LHCN-M2 (cell line): ENCODE data around the gene RMC1. TPM values are rescaled to one million over a fixed set of nuclear protein-coding genes. Genes with fewer than 3 reads are reported as not detected.
A peak's percentile ranks its signal among the peaks of the same experiment; 100 is the strongest.

Source experiments
- DNase-seq: peaks from one replicate; pipeline ENCODE4 v3.0.0-alpha.2; 2012; ENCODE audit warnings: low read depth
- polyA plus RNA-seq: library from polyadenylated mRNA; unstranded; fragments of >200 nt; gene quantifications from one replicate; pipeline ENCODE4 v1.2.1, GENCODE V29; 2012; ENCODE audit warnings: missing spikeins
- total RNA-seq: library from RNA; depleted of rRNA; stranded (reverse); fragments of >200 nt; gene quantifications from 2 replicates; pipeline ENCODE4 v1.2.3, GENCODE V29; 2014; rRNA removed

RMC1 gene
- total RNA-seq: 24.5 and 27.4 TPM in 2 replicates
- 16.1 TPM for polyA plus RNA-seq

DNA sequence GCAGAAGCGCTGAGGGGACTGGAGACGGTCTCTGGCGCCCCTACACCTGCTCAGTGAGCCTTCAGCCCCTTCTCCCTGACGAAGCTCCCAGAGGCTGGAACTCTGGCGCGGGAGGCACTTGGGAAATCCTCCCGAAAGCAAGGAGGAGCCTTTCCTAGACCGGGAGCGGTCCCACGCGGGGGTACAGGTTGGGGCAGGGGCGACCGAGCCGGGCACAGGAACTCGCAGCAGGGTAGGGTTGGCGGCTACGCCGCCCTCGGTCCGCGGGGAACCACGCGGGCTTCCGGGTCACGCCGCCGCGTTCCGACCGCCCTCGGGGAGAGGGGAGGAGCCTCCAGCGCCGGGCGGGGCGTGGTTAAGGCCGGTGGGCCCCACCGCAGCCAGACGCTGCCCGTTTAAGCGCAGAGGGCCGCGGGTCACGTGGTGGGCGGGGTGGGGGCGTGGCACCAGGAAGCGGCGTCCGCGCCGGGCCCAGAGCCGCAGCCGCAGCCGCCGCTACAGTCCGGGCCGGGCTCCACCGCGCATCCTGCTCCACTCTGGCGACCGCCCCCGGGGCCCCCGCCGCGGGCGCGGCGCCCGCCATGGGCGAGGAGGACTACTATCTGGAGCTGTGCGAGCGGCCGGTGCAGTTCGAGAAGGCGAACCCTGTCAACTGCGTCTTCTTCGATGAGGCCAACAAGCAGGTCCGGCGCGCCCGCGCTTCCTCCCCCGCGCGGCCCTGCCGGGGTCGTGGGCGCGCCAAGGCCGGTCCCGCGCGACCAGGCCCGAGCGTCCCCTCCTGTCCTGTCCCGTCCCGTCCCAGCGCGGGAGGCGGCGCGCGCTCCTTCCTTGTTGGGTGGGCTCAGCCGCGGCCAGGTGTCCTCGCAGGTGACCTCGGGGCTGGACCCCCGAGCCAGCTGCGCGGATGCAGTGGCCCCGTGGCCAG is at the start of gene RMC1:
Gene RMC1, plus strand, starts transcription at position 474 of the 925 bp plus-strand sequence. Its CDS starts 108 bp downstream, at position 582.
- DNase-seq: peak; percentile 87

- peak; percentile 45 for DNase-seq
These were observed 49.6 kb upstream of the RMC1 start for GRCh38 chr18:23453680-23454058.

GRCh38 chr18:23456835-23457234 is 46.5 kb upstream of the RMC1 start:
- DNase-seq: no peak

- DNase-seq: no peak
These were observed 44.3 kb upstream of the RMC1 start for GRCh38 chr18:23458830-23459529.

GRCh38 chr18:23459530-23459921 is 43.8 kb upstream of the RMC1 start:
- DNase-seq: no peak

GRCh38 chr18:23460285-23461273 is 42.7 kb upstream of the RMC1 start:
- DNase-seq: no peak

GRCh38 chr18:23462876-23463275 is 40.4 kb upstream of the RMC1 start:
- DNase-seq: peak; percentile 57

GRCh38 chr18:23468753-23469459 is 34.4 kb upstream of the RMC1 start:
- DNase-seq: no peak

DNA sequence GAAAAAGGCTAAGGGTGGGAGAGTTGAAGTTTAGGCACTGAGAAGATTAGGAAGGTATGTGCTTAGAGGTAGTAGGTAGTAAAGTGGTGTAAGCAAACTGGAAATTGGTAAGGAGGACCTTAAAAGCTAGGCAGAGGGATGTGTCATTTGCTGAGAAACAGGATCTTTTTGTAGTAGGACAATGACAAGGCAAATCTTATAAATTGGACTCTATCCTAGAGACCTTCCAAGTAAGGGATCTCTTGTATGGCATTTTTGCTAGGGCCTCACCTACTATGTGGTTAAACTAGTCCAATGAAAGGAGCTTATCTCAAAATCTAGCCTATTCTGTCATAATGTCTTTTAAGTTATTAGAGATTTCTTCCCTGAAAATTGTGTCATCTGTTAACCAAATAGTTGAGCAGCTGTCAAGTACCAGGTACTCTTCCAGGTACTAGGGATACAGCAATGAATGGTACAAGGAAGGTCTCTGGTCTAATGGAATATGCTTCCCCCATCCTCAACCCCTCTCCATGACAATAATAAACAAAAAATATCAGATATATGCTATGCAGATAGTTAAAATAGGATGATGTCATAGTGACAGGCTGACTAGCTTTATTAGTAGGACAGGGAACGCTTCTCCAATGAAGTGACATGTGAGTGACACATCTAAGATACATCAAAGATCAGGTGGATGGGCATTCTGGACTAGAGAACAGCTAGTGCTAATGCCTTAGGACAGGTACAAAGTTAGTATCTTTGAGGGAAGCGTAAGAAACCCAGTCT is 32.5 kb upstream of the RMC1 start:
- no peak for DNase-seq

DNA sequence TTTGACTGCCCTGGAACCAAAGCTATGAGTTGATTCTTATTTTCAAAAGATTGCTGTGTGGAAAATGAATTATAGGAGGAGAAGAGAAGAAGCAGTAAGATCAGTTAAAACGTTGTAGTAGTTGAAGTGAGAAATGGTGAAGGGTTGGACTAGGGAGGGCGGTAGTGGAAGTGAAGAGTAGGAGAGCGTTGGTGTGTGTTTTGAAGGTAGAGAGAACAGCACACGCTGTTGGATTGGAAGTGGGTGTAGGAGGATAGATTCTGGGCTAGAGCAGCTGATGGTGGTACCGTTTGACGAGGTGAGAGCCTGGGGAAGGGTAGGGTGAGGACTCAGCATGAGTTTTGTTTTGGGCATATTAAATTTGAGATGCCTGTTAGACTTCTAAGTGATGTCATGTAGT is 31.8 kb upstream of the RMC1 start:
- no peak for DNase-seq

GRCh38 chr18:23479829-23480505 is 23.3 kb upstream of the RMC1 start:
- no peak for DNase-seq

GRCh38 chr18:23484561-23485182 is 18.6 kb upstream of the RMC1 start:
- no peak for DNase-seq

DNA sequence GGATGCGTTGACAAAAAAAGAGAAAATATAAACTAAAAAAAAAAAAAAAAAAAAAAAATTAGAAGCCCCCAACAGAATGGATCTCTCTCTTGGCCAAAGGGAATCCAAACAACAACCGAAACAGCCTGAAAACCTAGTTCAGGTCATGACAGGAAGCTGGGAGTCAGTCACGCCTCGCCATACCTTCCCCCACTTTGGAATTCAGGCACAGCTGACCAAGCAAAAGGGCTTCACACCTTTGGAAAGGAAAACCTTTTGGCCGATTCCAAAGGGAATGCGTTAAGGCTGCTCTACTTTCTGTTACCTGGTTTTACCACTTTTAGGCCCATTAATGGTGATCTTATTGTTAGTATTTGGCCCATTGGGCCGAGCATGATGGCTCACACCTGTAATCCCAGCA is 17.9 kb upstream of the RMC1 start:
- DNase-seq: no peak

DNA sequence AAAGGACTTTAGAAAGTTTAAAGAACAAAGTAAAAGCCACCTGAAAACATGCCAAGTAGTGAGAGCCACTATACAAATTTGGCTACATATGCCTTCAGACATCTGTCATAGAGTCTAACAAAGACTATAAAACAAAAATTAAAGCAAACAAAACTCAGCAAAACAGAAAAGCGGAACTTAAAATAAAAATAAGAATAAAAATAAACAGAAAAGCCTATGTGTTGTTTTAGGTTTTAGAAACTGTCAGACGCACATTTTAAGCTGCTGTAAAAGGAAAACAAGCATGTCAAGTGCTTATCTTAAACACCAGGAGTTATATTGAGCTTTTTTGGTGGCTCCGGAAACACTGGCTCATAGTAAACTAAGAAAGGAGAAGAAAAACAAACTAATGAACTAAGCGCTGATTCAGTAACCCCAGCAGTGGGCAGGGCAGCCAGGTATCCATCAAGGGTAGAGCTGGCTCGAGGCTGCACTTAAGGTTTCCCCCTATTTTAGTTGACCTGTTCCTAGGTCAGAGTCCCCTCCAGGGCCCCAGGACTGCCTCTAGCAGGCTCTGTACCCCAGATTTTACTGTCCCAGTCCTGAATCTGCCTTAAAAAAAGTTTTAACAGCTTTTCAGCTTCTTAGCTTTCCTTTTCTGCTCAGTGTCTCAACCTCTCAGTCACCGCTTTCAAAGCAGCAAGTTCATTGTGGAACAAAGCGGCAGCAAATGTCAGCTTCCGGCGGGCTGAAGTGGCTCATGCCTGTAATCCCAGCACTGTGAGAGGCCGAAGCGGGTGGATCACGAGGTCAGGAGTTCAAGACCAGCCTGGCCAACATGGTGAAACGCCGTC is 15.4 kb upstream of the RMC1 start:
- no peak for DNase-seq

- peak; percentile 5 for DNase-seq
These were observed 13.7 kb upstream of the RMC1 start for GRCh38 chr18:23489586-23489985.

DNA sequence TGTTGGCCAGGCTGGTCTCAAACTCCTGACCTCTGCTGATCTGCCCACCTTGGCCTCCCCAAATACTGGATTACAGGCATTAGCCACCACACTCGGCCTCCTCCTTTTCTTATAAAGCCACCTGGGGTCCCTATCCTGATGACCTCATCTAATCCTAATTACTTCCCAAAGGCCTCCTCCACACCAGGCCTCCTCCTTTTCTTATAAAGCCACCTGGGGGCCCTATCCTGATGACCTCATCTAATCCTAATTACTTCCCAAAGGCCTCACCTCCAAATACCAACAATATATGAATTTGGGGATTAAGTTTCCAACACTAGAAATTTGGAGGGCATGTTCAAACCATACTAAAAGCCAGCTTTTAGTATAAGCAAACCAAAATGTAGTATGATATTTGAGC is 9.7 kb upstream of the RMC1 start:
- no peak for DNase-seq

- no peak for DNase-seq
These were observed 8.3 kb upstream of the RMC1 start for GRCh38 chr18:23494992-23495391.
